ENCODE measurements around the gene CDH23. TPM values are rescaled to one million over a fixed set of nuclear protein-coding genes. Genes with fewer than 3 reads are reported as not detected.

Gene CDH23
- total and polyA plus RNA-seq, 2 experiments from 2014 or later: 0.30 to 1.5 TPM

DNA sequence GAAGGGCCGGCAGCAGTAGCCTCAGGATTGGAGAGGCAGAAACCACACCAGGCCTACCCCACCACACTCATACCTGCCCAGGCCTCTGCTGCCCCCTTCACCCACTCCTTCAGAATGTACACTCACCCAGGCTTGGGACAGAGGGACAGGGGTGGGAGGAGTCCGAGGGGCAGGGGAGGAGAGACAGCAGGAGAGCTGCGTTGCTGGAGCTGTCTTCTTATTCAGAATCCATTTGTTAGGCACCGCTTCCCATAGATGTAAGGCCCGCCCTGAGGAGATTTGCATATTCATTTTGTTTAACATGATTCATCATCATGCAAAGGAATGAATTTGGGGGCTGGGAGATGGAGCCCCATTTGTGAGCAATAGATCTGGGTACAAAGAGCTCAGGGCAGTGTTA is 156.7 kb downstream of the CDH23 start:
- 35% methylated on average over 5 of the region's 5 CpGs for WGBS (ENCODE audit: low lambda C conversion rate, missing lambda C conversion rate)
- no peaks in the 10 kb centered on the region for H3K9me3 ChIP-seq (ENCODE audit: low read depth)
- H3K4me2 ChIP-seq: no peak overlapping the region
- TF ChIP-seq EZH2phosphoT487 (IDR thresholded peaks at IDR 0.05; ENCODE audit: low read depth, severe bottlenecking, unreplicated experiment) (no peak), CTCF (IDR thresholded peaks at IDR 0.05; ENCODE audit: poor library complexity) (no peak), EZH2 (IDR thresholded peaks at IDR 0.05; ENCODE audit: borderline replicate concordance) (no peak)
- H3K79me2 ChIP-seq: no peaks in the 10 kb centered on the region
- H4K20me1 ChIP-seq (ENCODE audit: insufficient read depth, poor library complexity, severe bottlenecking): no peaks in the 10 kb centered on the region
- no peaks in the 10 kb centered on the region for H3K4me1 ChIP-seq (ENCODE audit: insufficient read depth)
- no peak overlapping the region for H3K4me3 ChIP-seq
- peaks cover 2% of the 10 kb centered on the region for H3K27me3 ChIP-seq
- no peaks in the 10 kb centered on the region for H3K9me2 ChIP-seq (replicated peaks; ENCODE audit: insufficient read depth)
- no peaks in the 10 kb centered on the region for H3K36me3 ChIP-seq (replicated peaks; ENCODE audit: insufficient read depth, low read depth)
- no peak for DNase-seq (ENCODE audit: low spot score)
- H2AFZ ChIP-seq: no peak overlapping the region
- H3K27ac ChIP-seq: no peak overlapping the region

- TF ChIP-seq EZH2 (IDR thresholded peaks at IDR 0.05; ENCODE audit: borderline replicate concordance): no peak
- no peak for TF ChIP-seq CTCF (IDR thresholded peaks at IDR 0.05; ENCODE audit: poor library complexity)
- no peak for TF ChIP-seq EZH2phosphoT487 (IDR thresholded peaks at IDR 0.05; ENCODE audit: low read depth, severe bottlenecking, unreplicated experiment)
- H2AFZ ChIP-seq: no peak overlapping the region
- no peaks in the 10 kb centered on the region for H3K4me1 ChIP-seq (ENCODE audit: insufficient read depth)
- no peak overlapping the region for H3K4me2 ChIP-seq
- H3K36me3 ChIP-seq (replicated peaks; ENCODE audit: insufficient read depth, low read depth): no peaks in the 10 kb centered on the region
- no peaks in the 10 kb centered on the region for H3K79me2 ChIP-seq
- peaks cover 2% of the 10 kb centered on the region for H3K27me3 ChIP-seq
- no peaks in the 10 kb centered on the region for H3K9me3 ChIP-seq (ENCODE audit: low read depth)
- no peaks in the 10 kb centered on the region for H3K9me2 ChIP-seq (replicated peaks; ENCODE audit: insufficient read depth)
- H4K20me1 ChIP-seq (ENCODE audit: insufficient read depth, poor library complexity, severe bottlenecking): no peaks in the 10 kb centered on the region
- 76% methylated on average over 2 of the region's 2 CpGs for WGBS (ENCODE audit: low lambda C conversion rate, missing lambda C conversion rate)
- no peak overlapping the region for H3K4me3 ChIP-seq
- H3K27ac ChIP-seq: no peak overlapping the region
- no peak for DNase-seq (ENCODE audit: low spot score)
These were observed 158.0 kb downstream of the CDH23 start for GRCh38 chr10:71554671-71555070.

- H3K4me1 ChIP-seq (ENCODE audit: insufficient read depth): no peaks in the 10 kb centered on the region
- peaks cover 6% of the 10 kb centered on the region for H3K27me3 ChIP-seq
- no peaks in the 10 kb centered on the region for H3K9me3 ChIP-seq (ENCODE audit: low read depth)
- no peaks in the 10 kb centered on the region for H3K9me2 ChIP-seq (replicated peaks; ENCODE audit: insufficient read depth)
- WGBS (ENCODE audit: low lambda C conversion rate, missing lambda C conversion rate): 82% methylated on average over 10 of the region's 10 CpGs
- DNase-seq (ENCODE audit: low spot score): no peak
- H3K4me3 ChIP-seq: no peak overlapping the region
- TF ChIP-seq EZH2phosphoT487 (IDR thresholded peaks at IDR 0.05; ENCODE audit: low read depth, severe bottlenecking, unreplicated experiment): no peak
- no peak for TF ChIP-seq CTCF (IDR thresholded peaks at IDR 0.05; ENCODE audit: poor library complexity)
- TF ChIP-seq EZH2 (IDR thresholded peaks at IDR 0.05; ENCODE audit: borderline replicate concordance): no peak
- no peak overlapping the region for H2AFZ ChIP-seq
- H3K4me2 ChIP-seq: no peak overlapping the region
- no peaks in the 10 kb centered on the region for H4K20me1 ChIP-seq (ENCODE audit: insufficient read depth, poor library complexity, severe bottlenecking)
- no peak overlapping the region for H3K27ac ChIP-seq
- no peaks in the 10 kb centered on the region for H3K36me3 ChIP-seq (replicated peaks; ENCODE audit: insufficient read depth, low read depth)
- H3K79me2 ChIP-seq: no peaks in the 10 kb centered on the region
These were observed 158.5 kb downstream of the CDH23 start for GRCh38 chr10:71555087-71555723.
